GM18870 (cell line): ENCODE data around the gene ABL1.

Experiments used
- ATAC-seq: cut with Tn5 transposase; IDR thresholded peaks from one replicate; pipeline ENCODE4 v1.9.1; 2021; ENCODE audit warnings: moderate library complexity; ENCODE audit not compliant: unreplicated experiment

Gene ABL1

GRCh38 chr9:130870491-130871381 lies 35.7 kb downstream of the ABL1 start:
- ATAC-seq, result no peak

- no peak for ATAC-seq
These were observed 36.5 kb downstream of the ABL1 start for GRCh38 chr9:130871395-130872062.

GRCh38 chr9:130872093-130872492 lies 37.0 kb downstream of the ABL1 start:
- no peak for ATAC-seq

- ATAC-seq, result no peak
These were observed 37.5 kb downstream of the ABL1 start for GRCh38 chr9:130872508-130872907.

GRCh38 chr9:130872912-130873503 lies 38.0 kb downstream of the ABL1 start:
- no peak for ATAC-seq

- no peak for ATAC-seq
These were observed 38.9 kb downstream of the ABL1 start for GRCh38 chr9:130873966-130874365.

- ATAC-seq, result no peak
These were observed 39.7 kb downstream of the ABL1 start for GRCh38 chr9:130874783-130875182.

GRCh38 chr9:130877300-130877699 lies 42.2 kb downstream of the ABL1 start:
- ATAC-seq, result no peak

GRCh38 chr9:130878295-130878694 lies 43.2 kb downstream of the ABL1 start:
- no peak for ATAC-seq

- ATAC-seq, result no peak
These were observed 44.9 kb downstream of the ABL1 start for GRCh38 chr9:130879863-130880411.

GRCh38 chr9:130880599-130881220 lies 45.7 kb downstream of the ABL1 start:
- no peak for ATAC-seq

GRCh38 chr9:130881516-130881915 lies 46.5 kb downstream of the ABL1 start:
- no peak for ATAC-seq

- ATAC-seq, result no peak
These were observed 47.7 kb downstream of the ABL1 start for GRCh38 chr9:130882696-130883225.

GRCh38 chr9:130883479-130883878 lies 48.4 kb downstream of the ABL1 start:
- ATAC-seq, result no peak

- no peak for ATAC-seq
These were observed 49.1 kb downstream of the ABL1 start for GRCh38 chr9:130884111-130884531.

GRCh38 chr9:130884542-130885483 lies 49.8 kb downstream of the ABL1 start:
- no peak for ATAC-seq

- ATAC-seq, result no peak
These were observed 50.7 kb downstream of the ABL1 start for GRCh38 chr9:130885484-130886375.

- ATAC-seq, result no peak
These were observed 51.9 kb downstream of the ABL1 start for GRCh38 chr9:130886981-130887380.
